ENCODE data around the gene FDXR. TPM values are rescaled to one million over a fixed set of nuclear protein-coding genes. Genes with fewer than 3 reads are reported as not detected.

Gene FDXR
- total RNA-seq, 1 experiment from 2014 or later, result 39.7 TPM

DNA sequence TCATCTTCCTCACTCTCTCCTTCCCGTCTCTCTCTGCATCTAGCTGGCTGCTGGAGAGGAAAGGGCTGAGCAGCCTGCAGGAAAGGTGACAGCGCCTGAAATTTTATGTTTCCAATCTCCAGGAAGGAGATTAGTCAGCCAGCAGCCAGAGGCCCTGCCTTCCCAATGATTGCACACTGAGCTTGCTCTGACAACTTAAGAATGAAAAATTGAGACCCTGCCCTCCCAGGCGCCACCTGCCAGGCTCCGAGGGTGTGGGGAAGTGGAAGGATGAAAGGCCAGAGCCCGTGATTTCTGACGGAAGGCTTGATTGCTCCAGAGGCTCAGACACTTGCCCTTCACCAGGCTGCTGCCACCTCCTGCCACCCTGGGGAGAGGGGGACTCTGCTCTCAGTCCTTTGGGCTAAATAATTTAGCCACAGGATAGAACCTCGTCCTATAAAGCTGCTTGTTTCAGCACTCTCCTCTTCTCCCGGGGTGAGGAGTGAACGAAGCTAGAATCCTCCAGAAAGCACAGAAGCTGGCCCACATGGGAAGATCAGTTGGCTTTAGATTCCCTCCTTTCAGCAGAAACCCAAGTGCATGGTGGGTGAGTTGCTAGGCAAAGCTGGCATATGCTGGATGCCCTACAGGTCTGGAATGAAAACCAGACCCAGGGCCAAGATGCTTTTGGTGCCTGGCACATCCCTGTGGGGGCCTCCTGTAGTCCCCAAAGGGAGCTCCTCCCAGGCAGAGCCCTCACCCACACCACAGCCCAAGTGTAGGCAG is 46.7 kb downstream of the FDXR start:
- no peaks in the 10 kb centered on the region for H3K23me2 ChIP-seq (ENCODE audit: insufficient read length, low read depth, low read length, poor library complexity, severe bottlenecking)
- no peak overlapping the region for H3K14ac ChIP-seq (ENCODE audit: insufficient read depth, low read length)
- no peaks in the 10 kb centered on the region for H3K27me3 ChIP-seq (ENCODE audit: insufficient read depth, low read length)
- H2BK120ac ChIP-seq (ENCODE audit: low read depth, low read length, poor library complexity, severe bottlenecking), result no peak overlapping the region
- H2BK20ac ChIP-seq (ENCODE audit: low read depth, low read length, poor library complexity, severe bottlenecking), result no peak overlapping the region
- no peak overlapping the region for H4K5ac ChIP-seq (ENCODE audit: insufficient read length, low read depth, low read length)
- H4K20me1 ChIP-seq (ENCODE audit: control insufficient read depth, insufficient read depth, insufficient read length), result peaks cover 3% of the 10 kb centered on the region
- no peak overlapping the region for H2BK5ac ChIP-seq (ENCODE audit: insufficient read length, low read length)
- no peak overlapping the region for H3K4me2 ChIP-seq (ENCODE audit: insufficient read depth, insufficient read length, low read length)
- no peak overlapping the region for H3K9ac ChIP-seq (ENCODE audit: extremely low read depth, insufficient read length, low read length)
- no peaks in the 10 kb centered on the region for H3K9me3 ChIP-seq (ENCODE audit: control insufficient read depth, low read depth, low read length)
- H3K27ac ChIP-seq (ENCODE audit: insufficient read length, low read depth, low read length), result no peak overlapping the region
- no peak overlapping the region for H3K23ac ChIP-seq (ENCODE audit: insufficient read length, low read depth, low read length)
- no peaks in the 10 kb centered on the region for H3K4me1 ChIP-seq (ENCODE audit: insufficient read depth, low read length)
- H4K8ac ChIP-seq (replicated peaks; ENCODE audit: insufficient read length, low read depth, low read length), result no peak overlapping the region
- no peaks in the 10 kb centered on the region for H3K79me1 ChIP-seq (ENCODE audit: insufficient read depth, low read depth, low read length, poor library complexity, severe bottlenecking)
- TF ChIP-seq, protein P1, sequence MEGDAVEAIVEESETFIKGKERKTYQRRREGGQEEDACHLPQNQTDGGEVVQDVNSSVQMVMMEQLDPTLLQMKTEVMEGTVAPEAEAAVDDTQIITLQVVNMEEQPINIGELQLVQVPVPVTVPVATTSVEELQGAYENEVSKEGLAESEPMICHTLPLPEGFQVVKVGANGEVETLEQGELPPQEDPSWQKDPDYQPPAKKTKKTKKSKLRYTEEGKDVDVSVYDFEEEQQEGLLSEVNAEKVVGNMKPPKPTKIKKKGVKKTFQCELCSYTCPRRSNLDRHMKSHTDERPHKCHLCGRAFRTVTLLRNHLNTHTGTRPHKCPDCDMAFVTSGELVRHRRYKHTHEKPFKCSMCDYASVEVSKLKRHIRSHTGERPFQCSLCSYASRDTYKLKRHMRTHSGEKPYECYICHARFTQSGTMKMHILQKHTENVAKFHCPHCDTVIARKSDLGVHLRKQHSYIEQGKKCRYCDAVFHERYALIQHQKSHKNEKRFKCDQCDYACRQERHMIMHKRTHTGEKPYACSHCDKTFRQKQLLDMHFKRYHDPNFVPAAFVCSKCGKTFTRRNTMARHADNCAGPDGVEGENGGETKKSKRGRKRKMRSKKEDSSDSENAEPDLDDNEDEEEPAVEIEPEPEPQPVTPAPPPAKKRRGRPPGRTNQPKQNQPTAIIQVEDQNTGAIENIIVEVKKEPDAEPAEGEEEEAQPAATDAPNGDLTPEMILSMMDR (conservative IDR thresholded peaks at IDR 0.05), result no peak
- H2BK12ac ChIP-seq (ENCODE audit: insufficient read length, low read depth, low read length), result no peak overlapping the region
- H3K4ac ChIP-seq (ENCODE audit: low read depth, low read length), result no peak overlapping the region
- no peaks in the 10 kb centered on the region for H3K4me1 Mint-ChIP-seq
- no peak overlapping the region for H3K18ac ChIP-seq (ENCODE audit: insufficient read length, low read depth, low read length)
- H3K36me3 Mint-ChIP-seq (ENCODE audit: insufficient read depth in 1 of 3, low read depth in 3 of 3), result peaks cover 0 to 6% (median 0%) of the 10 kb centered on the region in 3 experiments; a peak in 3 of 7 replicates
- no peak overlapping the region for H3K4me3 Mint-ChIP-seq
- H2AK5ac ChIP-seq (ENCODE audit: insufficient read length, low read length), result no peak overlapping the region
- no CpG with 5 or more reads among the region's 9 CpGs for WGBS (ENCODE audit: extremely low coverage, insufficient read length, low lambda C conversion rate)
- H3T11ph ChIP-seq (ENCODE audit: low read length), result no peak overlapping the region
- H2AFZ ChIP-seq (ENCODE audit: low read length), result no peak overlapping the region
- DNase-seq, result no peak
- H3K56ac ChIP-seq (ENCODE audit: insufficient read length, low read depth, low read length), result no peak overlapping the region
- no peak overlapping the region for H2BK15ac ChIP-seq (ENCODE audit: low read depth, low read length)
- peaks cover 3% of the 10 kb centered on the region for H3K27me3 Mint-ChIP-seq (ENCODE audit: low read depth)
- no peak overlapping the region for H4K91ac ChIP-seq (ENCODE audit: insufficient read length, low read depth, low read length)
- no peaks in the 10 kb centered on the region for H3K9me3 Mint-ChIP-seq
- H3K27ac Mint-ChIP-seq, result no peak overlapping the region
- no peaks in the 10 kb centered on the region for H3K79me2 ChIP-seq (ENCODE audit: insufficient read depth, low read length)

Measured in H9 (cell line).